HCT116 (cell line): ENCODE measurements around the gene FRAS1. TPM values are rescaled to one million over a fixed set of nuclear protein-coding genes. Genes with fewer than 3 reads are reported as not detected.

Experiments used
- ATAC-seq: fragments of 200-7000 bp; cut with Tn5 transposase; 2 replicates; pipeline ENCODE4 v1.9.1; 2020; ENCODE audit warnings: mild to moderate bottlenecking, moderate library complexity
- BruUV-seq: library from RNA; stranded (reverse); fragments of 400-500 nt; replicated peaks from 2 replicates; lab custom pipeline; 2021; lab: Mats Ljungman, UMichigan
- CTCF ChIA-PET: fragments of 300-600 bp; sonication (Branson Sonifier 250); formaldehyde crosslinking; loops from one replicate; lab custom pipeline; 2021; ENCODE audit warnings: antibody characterized with exemption; lab: Charles Lee
- POLR2A ChIA-PET: fragments of 300-600, 350-600 bp; sonication (Branson Sonifier 250); formaldehyde crosslinking; loops from one replicate; lab custom pipeline; 2021; ENCODE audit warnings: antibody characterized with exemption; lab: Charles Lee
- RAD21 ChIA-PET, 2 experiments: fragments of 300-600 bp; sonication (Branson Sonifier 250); formaldehyde crosslinking; loops; one replicate each; lab custom pipeline; 2023; ENCODE audit warnings: low total read pairs in 2 of 2; ENCODE audit not compliant: uncharacterized antibody in 2 of 2, unreplicated experiment in 2 of 2, low non-redundant PET in 1 of 2; lab: Charles Lee
- DNase-seq: peaks from one replicate; pipeline ENCODE4 v3.0.0-alpha.2; 2010; ENCODE audit warnings: low read depth, low spot score
- H2AFZ ChIP-seq: fragments of 200-600 bp; shearing (Covaris generic), sonication (generic); 2 replicates; pipeline ENCODE4 v1.6.1; 2017; ENCODE audit warnings: low read depth, mixed run types, mixed read lengths, antibody characterized with exemption, low read length; ENCODE audit not compliant: poor library complexity, severe bottlenecking
- H3K27ac ChIP-seq: 2 replicates; pipeline ENCODE4 v1.5.1; 2012; ENCODE audit warnings: low read depth, low read length
- H3K27me3 ChIP-seq: fragments of 200-600 bp; sonication (generic); 2 replicates; pipeline ENCODE4 v1.6.1; 2016; ENCODE audit warnings: mixed run types, low read length, mixed read lengths; ENCODE audit not compliant: insufficient read depth
- H3K36me3 ChIP-seq, 2 experiments: fragments of 200-500 bp in 1 of 2; fragments of 200-600 bp in 1 of 2; sonication (Bioruptor generic) in 1 of 2; sonication (generic) in 1 of 2; 2 replicates each; pipeline versions ENCODE4 v1.5.1 to v1.6.1; 2014 to 2016; ENCODE audit warnings: low read length in 2 of 2, inconsistent platforms in 1 of 2, mixed read lengths in 1 of 2, mixed run types in 1 of 2; ENCODE audit not compliant: insufficient read depth in 2 of 2, control insufficient read depth in 1 of 2
- H3K4me1 ChIP-seq, 2 experiments: fragments of 200-600 bp in 1 of 2; sonication (generic) in 1 of 2; 2 replicates each; pipeline versions ENCODE4 v1.5.1 to v1.6.1; 2012 to 2017; ENCODE audit warnings: low read length in 2 of 2, inconsistent platforms in 1 of 2, mild to moderate bottlenecking in 1 of 2, mixed read lengths in 1 of 2, mixed run types in 1 of 2, moderate library complexity in 1 of 2; ENCODE audit not compliant: insufficient read depth in 2 of 2, control insufficient read depth in 1 of 2
- H3K4me2 ChIP-seq: fragments of 200-600 bp; sonication (generic); 2 replicates; pipeline ENCODE4 v1.6.1; 2017; ENCODE audit warnings: mixed run types, low read length, mixed read lengths
- H3K4me3 ChIP-seq, 2 experiments: fragments of 200-600 bp in 1 of 2; sonication (generic) in 1 of 2; replicated peaks in 1 of 2; 2 replicates each; pipeline ENCODE4 v1.5.1; 2011 to 2016; ENCODE audit warnings: low read length in 2 of 2, control low read depth in 1 of 2, low read depth in 1 of 2, mild to moderate bottlenecking in 1 of 2, mixed read lengths in 1 of 2, mixed run types in 1 of 2
- H3K79me2 ChIP-seq: fragments of 200-600 bp; sonication (generic); 2 replicates; pipeline ENCODE4 v1.6.1; 2017; ENCODE audit warnings: mild to moderate bottlenecking, mixed run types, low read length, moderate library complexity, mixed read lengths; ENCODE audit not compliant: insufficient read depth
- H3K9ac ChIP-seq: fragments of 200-600 bp; sonication (generic); 2 replicates; pipeline ENCODE4 v1.6.1; 2016; ENCODE audit warnings: low read length, mixed read lengths
- H3K9me2 ChIP-seq: fragments of 200-600 bp; sonication (generic), shearing (Covaris generic); 2 replicates; pipeline ENCODE4 v1.6.1; 2017; ENCODE audit warnings: mixed run types, mild to moderate bottlenecking, moderate library complexity; ENCODE audit not compliant: insufficient read depth
- H3K9me3 ChIP-seq, 2 experiments: fragments of 200-500 bp in 1 of 2; fragments of 200-600 bp in 1 of 2; sonication (Bioruptor generic) in 1 of 2; sonication (generic) in 1 of 2; 2 replicates each; pipeline ENCODE4 v1.6.1; 2014 to 2017; ENCODE audit warnings: low read length in 2 of 2, mixed read lengths in 2 of 2, inconsistent platforms in 1 of 2, low read depth in 1 of 2, mild to moderate bottlenecking in 1 of 2, mixed run types in 1 of 2, moderate library complexity in 1 of 2; ENCODE audit not compliant: control insufficient read depth in 1 of 2, insufficient read depth in 1 of 2
- H4K20me1 ChIP-seq: fragments of 200-600 bp; sonication (generic), shearing (Covaris generic); 2 replicates; pipeline ENCODE4 v1.6.1; 2017; ENCODE audit warnings: mixed run types, mild to moderate bottlenecking, moderate library complexity; ENCODE audit not compliant: insufficient read depth
- ATF3 ChIP-seq: IDR thresholded peaks from 2 replicates; pipeline ENCODE4 v1.6.1; 2012
- CEBPB ChIP-seq: IDR thresholded peaks from 2 replicates; pipeline ENCODE4 v1.6.1; 2012; ENCODE audit warnings: low read depth
- CTCF ChIP-seq, 3 experiments: fragments of 200-600 bp in 1 of 3; sonication (generic) in 1 of 3; IDR thresholded peaks in 2 of 3; conservative IDR thresholded peaks in 1 of 3; 2 replicates each; pipeline ENCODE4 v1.5.1; 2012 to 2017; ENCODE audit warnings: low read depth in 2 of 3, low read length in 2 of 3, antibody characterized with exemption in 1 of 3, borderline replicate concordance in 1 of 3, control low read depth in 1 of 3, mild to moderate bottlenecking in 1 of 3, mixed read lengths in 1 of 3, mixed run types in 1 of 3, moderate library complexity in 1 of 3; ENCODE audit not compliant: insufficient read depth in 1 of 3
- EGR1 ChIP-seq: IDR thresholded peaks from 2 replicates; pipeline ENCODE4 v1.6.1; 2012; ENCODE audit warnings: low read depth
- EZH2phosphoT487 ChIP-seq: fragments of 200-600 bp; IDR thresholded peaks from 2 replicates; pipeline ENCODE4 v1.6.1; 2018; ENCODE audit warnings: antibody characterized with exemption, borderline replicate concordance
- FOSL1 ChIP-seq: IDR thresholded peaks from 2 replicates; pipeline ENCODE4 v1.6.1; 2012; ENCODE audit warnings: low read depth
- MAX ChIP-seq: IDR thresholded peaks from 2 replicates; pipeline ENCODE4 v1.6.1; 2012
- POLR2A ChIP-seq: IDR thresholded peaks from 2 replicates; pipeline ENCODE4 v1.7.0; 2011; ENCODE audit warnings: borderline replicate concordance; ENCODE audit not compliant: insufficient read depth, insufficient read length; ENCODE audit errors: extremely low read depth
- POLR2AphosphoS5 ChIP-seq: IDR thresholded peaks from 2 replicates; pipeline ENCODE4 v1.6.1; 2011; ENCODE audit warnings: mild to moderate bottlenecking, low read depth, low read length, moderate library complexity
- RAD21 ChIP-seq: IDR thresholded peaks from 2 replicates; pipeline ENCODE4 v1.6.1; 2012; ENCODE audit warnings: low read depth, mild to moderate bottlenecking
- REST ChIP-seq: IDR thresholded peaks from 2 replicates; pipeline ENCODE4 v1.6.1; 2012; ENCODE audit warnings: low read depth
- SIN3A ChIP-seq: IDR thresholded peaks from 2 replicates; pipeline ENCODE4 v1.6.1; 2012; ENCODE audit warnings: low read depth
- SP1 ChIP-seq: IDR thresholded peaks from 2 replicates; pipeline ENCODE4 v1.6.1; 2012; ENCODE audit warnings: low read depth
- TCF7L2 ChIP-seq: IDR thresholded peaks from 2 replicates; pipeline ENCODE4 v1.7.0; 2011; ENCODE audit warnings: borderline replicate concordance, inconsistent platforms; ENCODE audit not compliant: insufficient read depth, insufficient read length; ENCODE audit errors: extremely low read depth
- ZBTB33 ChIP-seq: IDR thresholded peaks from 2 replicates; pipeline ENCODE4 v1.6.1; 2011; ENCODE audit warnings: mild to moderate bottlenecking, low read length, moderate library complexity; ENCODE audit not compliant: insufficient replicate concordance; ENCODE audit errors: extremely low read depth
- ZFX ChIP-seq: fragments of 450-650 bp; IDR thresholded peaks from 2 replicates; pipeline ENCODE4 v1.6.1; 2017
- ZNF274 ChIP-seq: fragments of 200-500 bp; sonication (Bioruptor generic); IDR thresholded peaks from 2 replicates; pipeline ENCODE4 v1.6.1; 2014; ENCODE audit warnings: mild to moderate bottlenecking, low read depth, low read length, inconsistent platforms
- intact Hi-C: fragments of 100-400 bp; cut with micrococcal nuclease; formaldehyde crosslinking; loops from 2 replicates; pipeline ENCODE4 v1.10.0; 2022
- total RNA-seq: library from RNA; stranded (reverse); gene quantifications from one replicate; pipeline ENCODE4 v1.2.1, GENCODE V29; 2021; ENCODE audit not compliant: unreplicated experiment

The FRAS1 gene
- total RNA-seq, 1 experiment from 2014 or later: 33.5 TPM

- H3K4me1 ChIP-seq: no peaks in the 10 kb centered on the region
- intact Hi-C loops: no loop called here
- no peaks in the 10 kb centered on the region; a peak in 1 of 4 replicates for H3K36me3 ChIP-seq
- DNase-seq: no peak
- H3K79me2 ChIP-seq: peaks cover 46% of the 10 kb centered on the region
- no peaks in the 10 kb centered on the region for H3K9me2 ChIP-seq
- no peak overlapping the region for H3K9ac ChIP-seq
- no peak overlapping the region for H3K27ac ChIP-seq
- no peak overlapping the region for H2AFZ ChIP-seq
- RAD21 ChIA-PET: no interaction called here
- no peak for TF ChIP-seq ZBTB33
- TF ChIP-seq CEBPB: no peak
- no peak for TF ChIP-seq ATF3
- no peak for TF ChIP-seq REST
- no peak for TF ChIP-seq SP1
- TF ChIP-seq RAD21: no peak
- TF ChIP-seq MAX: no peak
- TF ChIP-seq TCF7L2: no peak
- TF ChIP-seq CTCF (IDR thresholded peaks at IDR 0.05 in 2 of 3, conservative IDR thresholded peaks at IDR 0.05 in 1 of 3; ENCODE audit: borderline replicate concordance in 1 of 3, insufficient read depth in 1 of 3, low read depth in 2 of 3, low read length in 2 of 3): no peak
- no peak for TF ChIP-seq FOSL1
- no peak for TF ChIP-seq POLR2AphosphoS5
- no peak for TF ChIP-seq EZH2phosphoT487
- no peak for TF ChIP-seq SIN3A
- TF ChIP-seq EGR1: no peak
- no peak for TF ChIP-seq ZNF274
- no peak for TF ChIP-seq ZFX
- TF ChIP-seq POLR2A: no peak
- TF ChIP-seq, all 23 proteins: peak for 0
- no TSS peak for BruUV-seq
- Histone ChIP-seq H3K4me2 (no peak overlapping the region), H4K20me1 (0 out of 2 replicates have a peak, but pooled peaks cover 6% of the 10 kb centered on the region), H3K27me3 (no peaks in the 10 kb centered on the region), H3K9me3 (no peaks in the 10 kb centered on the region), H3K4me3 (no peak overlapping the region)
- ChIA-PET CTCF (no interaction called here), POLR2A (no interaction called here)
- no peak for ATAC-seq
These were observed 8.5 kb downstream of the FRAS1 start for GRCh38 chr4:78065508-78066192.
